ENCODE results near the gene SPTB.

- no peak for TF ChIP-seq CTCF (IDR thresholded peaks at IDR 0.05)
- TF ChIP-seq POLR2A (IDR thresholded peaks at IDR 0.05) = no peak
These were observed 73.4 kb downstream of the SPTB start for GRCh38 chr14:64806202-64806861.

All from esophagus squamous epithelium (tissue), 4 donors.